HG03558 (cell line): ENCODE results near the gene PCK1.

Source experiments
- ATAC-seq: cut with Tn5 transposase; IDR thresholded peaks from one replicate; pipeline ENCODE4 v1.9.1; 2021; ENCODE audit warnings: moderate number of reproducible peaks; ENCODE audit not compliant: unreplicated experiment; ENCODE audit errors: extremely low read depth

PCK1 gene

GRCh38 chr20:57596998-57597939 lies 36.4 kb downstream of the PCK1 start:
- no peak for ATAC-seq

DNA sequence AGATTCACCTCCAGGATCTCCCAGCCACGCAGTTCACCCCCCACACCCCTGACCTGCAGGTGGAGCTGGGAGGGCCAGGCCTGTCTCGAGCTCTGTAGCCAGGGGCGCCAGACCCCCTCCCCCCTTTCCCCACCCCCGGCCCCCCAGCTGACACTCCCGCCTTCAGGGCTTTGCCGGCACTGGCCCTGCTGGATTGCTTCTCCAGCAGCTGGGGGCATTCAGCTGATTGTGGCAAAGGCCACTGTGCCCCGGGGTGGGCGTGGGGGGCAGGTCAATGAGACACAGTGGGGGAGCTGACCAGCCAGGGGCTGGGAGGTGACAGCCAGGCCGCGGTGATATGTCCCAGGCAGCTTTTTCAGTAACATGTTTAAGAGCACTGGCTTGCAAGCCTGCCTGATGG lies 37.1 kb downstream of the PCK1 start:
- ATAC-seq: no peak

- ATAC-seq: no peak
These were observed 37.6 kb downstream of the PCK1 start for GRCh38 chr20:57598491-57598890.

DNA sequence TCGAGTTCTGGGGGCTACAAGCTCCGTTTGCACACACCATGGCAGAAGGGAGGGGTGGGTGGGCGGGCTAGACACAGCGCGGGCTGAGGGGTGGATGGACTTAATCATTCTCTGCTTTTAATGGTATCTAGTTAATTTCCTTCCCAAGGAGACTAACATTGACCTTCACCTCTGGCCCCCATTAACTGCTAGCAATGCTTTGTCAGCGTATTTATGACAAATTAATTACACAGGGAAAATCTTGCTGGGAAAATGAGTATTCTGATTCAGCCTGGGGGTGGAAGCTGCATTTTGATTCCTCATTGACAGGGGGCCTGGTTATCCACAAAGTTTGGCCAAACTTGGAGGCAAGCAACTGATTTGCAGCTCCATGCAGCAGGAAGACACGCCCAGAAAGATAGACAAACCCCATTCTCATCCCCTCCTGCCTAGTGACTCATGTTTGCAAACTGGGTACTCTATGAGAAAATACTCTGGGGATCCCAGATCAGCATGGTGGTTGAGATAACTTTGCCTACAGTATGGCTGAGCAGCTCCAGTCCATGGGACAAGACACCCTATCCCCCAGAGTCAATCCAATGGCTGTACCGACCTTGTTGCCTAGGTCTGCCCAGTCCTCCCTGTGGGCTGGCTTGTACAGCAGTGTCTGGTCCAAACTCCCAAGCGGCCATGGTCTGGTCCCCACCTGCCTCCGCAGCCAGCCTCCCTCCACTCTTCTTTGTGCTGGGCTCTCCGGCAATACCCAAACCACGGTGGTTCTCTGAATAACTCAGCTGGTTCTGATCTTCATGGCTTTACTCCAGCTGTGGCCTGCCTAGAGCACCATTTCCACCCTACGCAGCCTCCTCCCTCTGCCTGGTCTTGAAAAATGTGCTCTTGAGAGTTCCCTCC lies 39.7 kb downstream of the PCK1 start:
- no peak for ATAC-seq

DNA sequence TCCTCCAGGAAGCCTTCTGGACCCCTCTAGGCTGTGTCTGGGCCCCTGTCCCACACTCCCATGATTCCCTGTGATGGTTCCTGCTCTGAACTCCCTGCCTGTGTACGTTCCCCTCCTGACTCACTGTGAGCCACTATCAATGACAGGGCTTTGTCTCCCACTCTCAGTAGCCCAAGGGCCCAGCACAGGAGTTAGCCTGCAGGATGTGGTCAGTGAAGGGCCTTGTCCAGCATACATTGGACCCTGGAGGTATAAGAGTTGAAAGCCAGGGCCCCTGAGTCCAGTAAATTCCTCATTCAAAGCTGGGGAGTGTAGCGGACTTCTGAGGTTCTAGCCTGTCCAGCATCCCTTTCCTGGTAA lies 40.3 kb downstream of the PCK1 start:
- ATAC-seq: no peak

GRCh38 chr20:57601737-57602136 lies 40.8 kb downstream of the PCK1 start:
- no peak for ATAC-seq

GRCh38 chr20:57603120-57603519 lies 42.2 kb downstream of the PCK1 start:
- no peak for ATAC-seq

GRCh38 chr20:57605045-57605444 lies 44.1 kb downstream of the PCK1 start:
- ATAC-seq: no peak

DNA sequence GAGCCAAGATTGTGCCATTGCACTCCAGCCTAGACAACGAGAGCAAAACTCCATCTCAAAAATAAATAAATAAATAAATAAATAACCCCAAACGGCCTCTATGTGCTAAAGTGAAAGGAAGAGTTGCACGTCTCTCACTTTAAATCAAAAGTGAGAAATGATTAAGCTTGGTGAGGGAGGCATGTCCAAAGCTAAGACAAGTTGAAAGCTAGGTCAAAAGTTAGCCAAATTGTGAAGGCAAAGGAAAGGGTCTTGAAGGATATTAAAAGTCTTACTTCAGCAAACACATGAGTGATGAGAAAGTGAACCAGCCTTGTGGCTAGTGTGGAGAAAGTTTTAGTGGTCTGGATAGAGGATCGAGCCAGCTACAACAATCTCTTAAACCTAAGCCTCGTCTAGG lies 45.0 kb downstream of the PCK1 start:
- ATAC-seq: no peak

GRCh38 chr20:57608516-57608915 lies 47.6 kb downstream of the PCK1 start:
- ATAC-seq: no peak

- ATAC-seq: no peak
These were observed 48.4 kb downstream of the PCK1 start for GRCh38 chr20:57609086-57609841.

DNA sequence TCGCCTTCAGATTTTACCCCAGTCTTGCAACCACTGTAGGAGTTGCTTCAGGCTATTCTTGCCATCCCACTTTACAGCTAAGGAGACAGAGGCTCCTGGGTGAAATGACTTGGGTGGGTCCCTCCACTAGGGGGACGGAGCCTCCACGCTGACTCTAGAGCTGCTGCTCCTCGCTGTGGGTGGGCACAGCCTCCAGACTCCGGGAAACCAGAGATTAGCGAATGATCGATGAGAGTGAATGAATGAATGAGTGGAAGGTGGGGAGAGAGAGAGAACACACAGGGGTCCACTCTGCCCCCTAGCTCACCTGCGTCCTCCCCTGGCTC lies 48.9 kb downstream of the PCK1 start:
- no peak for ATAC-seq

DNA sequence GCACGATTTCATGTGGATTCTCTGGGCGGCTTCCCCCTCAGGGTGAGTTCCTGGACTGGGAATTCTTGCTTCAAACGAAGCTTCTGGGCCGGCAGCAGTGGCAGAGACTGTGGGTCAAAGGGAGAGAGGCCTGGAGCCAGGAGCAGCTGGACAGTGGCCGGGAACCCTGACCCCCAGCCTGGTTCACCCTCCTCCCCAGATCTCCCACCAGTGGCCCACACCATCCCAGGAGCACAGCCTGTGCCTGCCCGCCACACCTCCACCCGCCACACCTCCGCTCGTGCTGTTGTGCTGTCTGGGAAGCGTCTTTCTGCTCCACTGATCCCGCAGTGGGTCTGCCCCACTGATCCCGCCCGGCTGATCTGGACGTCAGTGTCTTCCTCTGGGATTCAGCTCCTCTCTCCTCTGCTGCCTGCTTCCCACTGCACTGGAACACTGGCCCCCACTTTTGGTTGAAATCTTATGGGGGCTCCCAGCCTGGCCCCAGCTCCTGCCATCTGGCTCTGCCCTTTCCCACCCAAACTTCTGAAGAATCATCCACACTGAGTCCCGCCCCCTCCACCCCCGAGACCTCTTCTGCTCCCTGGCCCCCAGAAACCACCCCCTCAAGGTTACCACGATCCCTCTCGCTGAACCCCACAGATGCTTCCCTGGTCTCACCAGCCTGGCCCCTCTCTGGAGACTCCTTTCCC lies 49.5 kb downstream of the PCK1 start:
- no peak for ATAC-seq

DNA sequence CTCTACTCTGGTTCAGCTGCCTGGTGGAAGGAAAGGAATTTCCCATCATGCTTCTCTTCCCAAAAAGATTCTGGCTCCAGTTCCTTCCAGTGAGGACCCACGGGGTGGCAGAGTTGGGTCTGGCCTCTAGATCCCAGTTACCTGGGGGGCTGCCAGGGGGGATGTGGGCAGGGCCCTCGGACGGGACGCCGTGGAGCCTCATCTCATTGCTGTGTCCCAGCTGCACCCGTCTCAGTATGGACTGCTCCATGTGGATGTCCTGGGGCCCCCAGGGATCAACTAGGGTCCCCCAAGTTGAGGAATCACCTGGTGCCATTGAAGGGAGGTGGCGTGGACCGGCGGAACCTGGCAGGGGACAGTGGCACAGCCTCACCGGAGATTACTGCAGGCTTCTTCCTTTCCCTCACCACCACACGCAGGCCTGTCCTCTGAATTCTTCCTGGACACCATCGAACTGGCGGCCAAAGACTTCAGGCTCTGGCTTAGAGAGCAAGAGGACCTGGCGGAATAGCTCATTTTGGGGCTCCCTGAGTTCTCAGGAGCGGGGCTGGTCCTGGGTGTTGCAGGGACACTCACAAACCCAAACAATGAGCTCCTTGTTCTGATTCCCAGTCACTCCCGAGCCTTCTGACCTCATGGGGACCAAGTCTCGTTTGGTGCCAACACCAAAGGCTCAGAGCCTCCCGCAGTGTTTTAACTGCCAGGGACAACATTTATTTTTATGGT lies 50.8 kb downstream of the PCK1 start:
- ATAC-seq: no peak

DNA sequence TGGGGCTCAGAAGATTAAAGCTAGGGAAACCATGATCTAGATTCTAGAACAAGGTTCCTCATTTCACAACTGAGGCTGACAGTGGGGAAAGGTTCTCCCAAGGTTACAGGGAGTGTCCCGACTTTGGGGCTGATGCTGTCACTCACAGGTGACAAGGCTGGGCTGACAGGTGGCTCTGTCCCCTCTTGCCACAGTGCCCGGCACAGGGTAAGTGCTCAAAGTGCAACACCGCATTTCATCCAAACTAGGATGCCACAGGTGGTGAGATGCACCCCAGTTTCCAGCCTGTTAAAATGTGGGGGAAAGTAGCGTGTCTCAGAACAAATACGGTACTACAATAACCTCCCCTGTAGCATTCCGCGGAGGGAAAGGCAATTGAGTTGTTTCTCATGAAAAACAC lies 51.5 kb downstream of the PCK1 start:
- ATAC-seq: no peak

GRCh38 chr20:57612916-57613315 lies 52.0 kb downstream of the PCK1 start:
- no peak for ATAC-seq

DNA sequence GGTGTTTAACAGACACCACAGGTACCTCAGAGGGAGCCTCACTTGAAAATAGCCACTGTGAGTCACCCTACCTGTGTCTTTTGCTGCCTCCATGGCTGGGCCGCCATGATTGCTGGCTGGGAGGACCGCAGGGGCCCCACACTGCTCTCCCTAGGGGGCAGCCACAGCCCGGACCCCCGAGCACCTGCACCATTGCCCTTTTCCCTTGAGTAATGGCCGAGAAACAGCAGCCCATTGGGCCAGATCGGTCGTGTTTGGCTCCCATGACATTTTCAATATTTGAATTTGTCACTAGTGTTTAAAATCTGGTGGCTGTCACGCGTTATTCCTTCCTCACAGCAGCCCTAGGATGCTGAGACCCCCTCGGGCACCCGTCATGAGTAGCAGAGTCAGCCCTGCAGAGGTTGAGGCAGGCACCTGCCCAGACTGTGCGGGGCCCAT lies 52.6 kb downstream of the PCK1 start:
- ATAC-seq: no peak

DNA sequence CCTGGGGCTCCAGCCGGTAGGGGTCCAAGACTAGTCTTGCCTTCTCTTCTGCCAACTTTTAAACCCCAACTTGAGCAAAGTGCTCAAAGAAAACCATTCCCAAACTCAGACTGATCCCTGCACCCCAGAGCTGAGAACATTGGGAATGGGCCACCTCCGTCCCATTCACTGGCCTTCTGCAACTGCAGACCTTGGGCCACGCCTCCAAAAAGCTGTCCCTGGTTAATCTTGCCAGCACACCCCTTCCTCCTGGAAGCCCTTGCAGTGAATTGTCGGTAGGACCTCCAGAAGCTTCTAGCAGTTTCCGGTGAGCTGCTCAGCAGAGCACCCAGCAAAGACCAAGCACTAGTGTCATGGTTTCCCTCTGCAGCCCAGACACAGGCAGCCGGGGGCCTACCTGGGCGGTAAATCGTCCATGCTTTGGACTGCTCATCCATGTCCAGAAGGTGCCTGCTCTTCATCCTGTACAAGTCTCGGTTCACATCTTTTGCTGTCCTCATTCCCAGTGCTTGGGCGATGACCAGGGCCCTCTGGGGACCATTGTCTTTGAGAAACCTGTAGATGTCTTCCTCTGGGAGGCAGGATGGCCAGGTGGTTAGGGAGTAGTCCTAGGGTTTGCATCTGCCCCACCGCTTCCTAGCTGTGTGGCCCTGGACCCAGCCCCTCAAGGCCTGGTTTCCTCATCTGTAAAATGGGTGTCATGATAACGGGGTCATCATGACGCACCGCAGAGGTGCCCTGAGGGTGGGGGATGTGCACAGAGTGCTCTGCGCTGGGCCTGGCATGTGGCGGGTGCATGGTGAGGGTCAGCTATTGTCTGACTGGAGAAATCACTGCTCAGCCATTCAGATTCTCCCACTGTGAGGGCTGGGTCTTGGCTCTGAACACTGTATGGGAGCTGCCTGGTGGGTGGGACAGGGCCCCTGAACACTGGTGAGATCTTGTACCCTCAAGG lies 53.9 kb downstream of the PCK1 start:
- no peak for ATAC-seq
